Chondrocyte (in vitro differentiated cells): ENCODE data around the gene FCN1. TPM values are rescaled to one million over a fixed set of nuclear protein-coding genes. Genes with fewer than 3 reads are reported as not detected.

Source experiments
- DNase-seq: peaks from one replicate; pipeline ENCODE4 v3.0.0; 2021; ENCODE audit warnings: mixed read lengths, low spot score
- H3K27ac Mint-ChIP-seq: one replicate; pipeline ENCODE4 v1.8.0; 2021; ENCODE audit warnings: mild to moderate bottlenecking, moderate library complexity, mixed read lengths; ENCODE audit not compliant: unreplicated experiment
- H3K27me3 Mint-ChIP-seq: 2 replicates; pipeline ENCODE4 v1.8.0; 2021; ENCODE audit warnings: low read depth, mixed read lengths
- H3K36me3 Mint-ChIP-seq: 2 replicates; pipeline ENCODE4 v1.8.0; 2021; ENCODE audit warnings: low read depth, mixed read lengths
- H3K4me1 Mint-ChIP-seq: 2 replicates; pipeline ENCODE4 v1.8.0; 2021; ENCODE audit warnings: low read depth, mild to moderate bottlenecking, mixed read lengths
- H3K4me3 Mint-ChIP-seq: one replicate; pipeline ENCODE4 v1.8.0; 2021; ENCODE audit warnings: mild to moderate bottlenecking, moderate library complexity, mixed read lengths; ENCODE audit not compliant: unreplicated experiment
- H3K9me3 Mint-ChIP-seq: 2 replicates; pipeline ENCODE4 v1.8.0; 2021; ENCODE audit warnings: low read depth, mixed read lengths
- total RNA-seq: library from RNA; stranded (reverse); gene quantifications from 3 replicates; pipeline ENCODE4 v1.2.1, GENCODE V29; 2021
- TF ChIP-seq, protein P1 (sequence below): fragments of 200-600 bp; sonication (generic); IDR thresholded peaks from 2 replicates; pipeline ENCODE4 v1.5.0; 2021; ENCODE audit warnings: antibody characterized with exemption, mild to moderate bottlenecking, moderate library complexity

The FCN1 gene
- total RNA-seq, 1 donor from 2014 or later = not detected

DNA sequence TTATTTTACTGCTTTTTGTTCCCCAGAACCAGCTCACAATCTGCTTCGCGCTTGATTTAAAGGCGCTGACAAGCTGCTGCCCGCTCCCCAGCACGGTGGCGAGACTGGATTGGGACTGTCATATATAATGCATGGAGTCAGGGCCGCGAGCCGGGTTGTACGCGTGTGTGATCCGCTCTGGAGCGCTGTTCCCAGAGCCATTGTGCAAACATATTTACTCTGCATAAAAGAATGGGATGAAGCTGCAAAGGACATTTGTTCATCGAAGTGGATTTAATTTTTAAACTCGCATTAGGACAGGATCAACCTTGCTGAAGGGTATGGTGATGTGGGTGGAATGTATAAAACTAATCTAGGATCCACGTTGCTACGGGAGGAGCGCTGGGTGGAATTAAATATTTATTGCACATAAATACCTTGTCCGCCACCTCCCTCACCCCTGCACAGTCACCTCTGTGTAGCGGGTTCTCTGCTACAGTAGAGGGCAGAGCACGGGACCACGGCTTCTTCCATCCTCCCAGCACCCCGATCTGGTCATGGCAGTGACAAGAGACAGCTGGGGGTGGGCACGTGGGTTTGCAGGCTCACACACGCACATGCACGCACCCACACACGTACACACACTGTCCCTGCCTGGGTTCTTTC is 18.1 kb upstream of the FCN1 start:
- Mint-ChIP-seq H3K27me3 (peaks cover 51% of the 10 kb centered on the region), H3K4me1 (no peaks in the 10 kb centered on the region)
- TF ChIP-seq, protein P1, sequence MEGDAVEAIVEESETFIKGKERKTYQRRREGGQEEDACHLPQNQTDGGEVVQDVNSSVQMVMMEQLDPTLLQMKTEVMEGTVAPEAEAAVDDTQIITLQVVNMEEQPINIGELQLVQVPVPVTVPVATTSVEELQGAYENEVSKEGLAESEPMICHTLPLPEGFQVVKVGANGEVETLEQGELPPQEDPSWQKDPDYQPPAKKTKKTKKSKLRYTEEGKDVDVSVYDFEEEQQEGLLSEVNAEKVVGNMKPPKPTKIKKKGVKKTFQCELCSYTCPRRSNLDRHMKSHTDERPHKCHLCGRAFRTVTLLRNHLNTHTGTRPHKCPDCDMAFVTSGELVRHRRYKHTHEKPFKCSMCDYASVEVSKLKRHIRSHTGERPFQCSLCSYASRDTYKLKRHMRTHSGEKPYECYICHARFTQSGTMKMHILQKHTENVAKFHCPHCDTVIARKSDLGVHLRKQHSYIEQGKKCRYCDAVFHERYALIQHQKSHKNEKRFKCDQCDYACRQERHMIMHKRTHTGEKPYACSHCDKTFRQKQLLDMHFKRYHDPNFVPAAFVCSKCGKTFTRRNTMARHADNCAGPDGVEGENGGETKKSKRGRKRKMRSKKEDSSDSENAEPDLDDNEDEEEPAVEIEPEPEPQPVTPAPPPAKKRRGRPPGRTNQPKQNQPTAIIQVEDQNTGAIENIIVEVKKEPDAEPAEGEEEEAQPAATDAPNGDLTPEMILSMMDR = no peak

DNA sequence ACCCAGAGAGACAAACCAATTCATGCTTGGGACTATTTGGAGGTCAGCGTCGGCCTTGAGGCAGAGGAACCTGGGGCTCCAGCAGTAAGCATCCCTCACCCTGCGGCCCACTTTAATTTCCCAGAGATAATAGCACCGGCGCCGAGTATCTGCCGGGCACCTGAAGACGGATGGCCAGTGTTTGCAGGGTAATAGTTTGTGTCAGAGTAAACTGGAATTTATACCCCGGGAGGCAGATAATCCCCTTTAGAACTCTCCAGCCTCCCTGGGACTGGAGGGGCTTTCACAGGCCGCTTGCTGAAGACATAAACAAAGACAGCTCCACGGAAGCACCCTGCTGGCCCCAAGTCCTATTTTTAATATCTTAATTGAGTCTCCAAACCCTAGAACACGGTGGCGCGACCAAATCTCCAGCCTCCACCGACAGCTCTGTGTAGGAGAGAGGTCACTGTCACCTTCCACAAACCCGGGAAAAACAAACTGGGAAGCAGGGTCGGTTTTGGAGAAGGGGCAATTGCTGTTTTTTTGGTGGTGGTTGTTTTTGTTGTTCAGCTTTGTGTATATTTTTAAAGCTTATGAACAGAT is 17.4 kb upstream of the FCN1 start:
- Mint-ChIP-seq H3K36me3 (no peaks in the 10 kb centered on the region), H3K27me3 (peaks cover 50% of the 10 kb centered on the region), H3K9me3 (no peaks in the 10 kb centered on the region), H3K4me3 (no peak overlapping the region), H3K4me1 (no peaks in the 10 kb centered on the region), H3K27ac (no peak overlapping the region)
- DNase-seq = peak; percentile 34
- TF ChIP-seq, protein P1 = no peak

More for the DNA sequence above, 18.1 kb upstream of the FCN1 start:
- H3K36me3 Mint-ChIP-seq = no peaks in the 10 kb centered on the region
- H3K4me3 Mint-ChIP-seq = no peak overlapping the region
- peak; percentile 68 for DNase-seq
- H3K9me3 Mint-ChIP-seq = no peaks in the 10 kb centered on the region
- no peak overlapping the region for H3K27ac Mint-ChIP-seq

DNA sequence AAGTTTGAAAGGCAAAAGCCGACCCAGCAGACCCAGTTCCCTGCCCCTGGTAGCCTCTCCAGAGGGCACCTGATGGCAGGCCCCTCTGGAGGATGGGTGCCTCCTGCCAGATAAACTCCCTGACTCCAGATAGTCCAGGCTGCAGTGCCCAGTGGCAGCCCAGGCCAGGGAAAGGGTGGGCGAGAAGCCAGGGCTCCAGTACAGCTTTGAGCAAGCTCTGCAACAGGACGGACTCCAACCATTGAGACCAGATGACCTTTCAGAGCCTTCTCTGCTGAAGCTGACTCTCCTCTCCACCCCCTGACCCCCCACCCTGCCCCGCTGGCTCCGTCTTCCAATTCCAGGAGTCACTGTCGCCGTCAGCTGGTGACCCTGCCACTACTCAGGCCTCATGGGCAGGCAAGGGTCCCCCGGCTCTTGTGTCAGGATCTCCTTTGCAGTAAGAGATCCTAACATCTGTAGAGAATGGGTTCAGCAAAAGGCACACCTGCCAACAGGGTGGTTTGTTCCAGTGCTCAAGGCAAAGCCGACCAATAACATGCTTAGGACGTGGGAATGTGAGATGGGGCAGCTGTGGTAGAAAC is 15.5 kb upstream of the FCN1 start:
- H3K4me1 Mint-ChIP-seq = no peaks in the 10 kb centered on the region
- peak; percentile 68 for DNase-seq
- peaks cover 49% of the 10 kb centered on the region for H3K27me3 Mint-ChIP-seq
- H3K36me3 Mint-ChIP-seq = no peaks in the 10 kb centered on the region
- TF ChIP-seq, protein P1 = no peak
- H3K4me3 Mint-ChIP-seq = no peak overlapping the region
- H3K9me3 Mint-ChIP-seq = no peaks in the 10 kb centered on the region
- no peak overlapping the region for H3K27ac Mint-ChIP-seq

DNA sequence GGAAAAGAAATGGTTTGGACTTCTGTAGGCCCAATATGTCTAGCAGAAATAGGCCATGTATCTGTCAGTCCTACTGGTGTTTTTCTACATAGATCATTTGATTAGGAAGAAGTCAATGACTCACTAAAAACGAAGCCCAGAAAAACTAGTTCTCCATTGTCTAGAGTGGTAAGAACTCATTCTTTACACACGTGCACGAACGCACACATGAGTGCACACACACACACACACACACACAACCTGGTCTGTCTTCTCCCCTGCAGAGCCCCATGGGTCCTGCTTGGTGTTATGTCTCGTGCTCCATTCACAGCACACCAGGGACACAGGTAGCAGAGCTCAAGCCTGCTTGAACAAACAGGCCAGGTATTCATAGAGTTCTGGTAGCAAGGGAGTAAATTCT is 14.9 kb upstream of the FCN1 start:
- H3K27me3 Mint-ChIP-seq = peaks cover 53% of the 10 kb centered on the region
- no peaks in the 10 kb centered on the region for H3K36me3 Mint-ChIP-seq
- no peaks in the 10 kb centered on the region for H3K4me1 Mint-ChIP-seq
- no peaks in the 10 kb centered on the region for H3K9me3 Mint-ChIP-seq
- no peak for DNase-seq
- no peak overlapping the region for H3K4me3 Mint-ChIP-seq
- TF ChIP-seq, protein P1 = no peak
- no peak overlapping the region for H3K27ac Mint-ChIP-seq

DNA sequence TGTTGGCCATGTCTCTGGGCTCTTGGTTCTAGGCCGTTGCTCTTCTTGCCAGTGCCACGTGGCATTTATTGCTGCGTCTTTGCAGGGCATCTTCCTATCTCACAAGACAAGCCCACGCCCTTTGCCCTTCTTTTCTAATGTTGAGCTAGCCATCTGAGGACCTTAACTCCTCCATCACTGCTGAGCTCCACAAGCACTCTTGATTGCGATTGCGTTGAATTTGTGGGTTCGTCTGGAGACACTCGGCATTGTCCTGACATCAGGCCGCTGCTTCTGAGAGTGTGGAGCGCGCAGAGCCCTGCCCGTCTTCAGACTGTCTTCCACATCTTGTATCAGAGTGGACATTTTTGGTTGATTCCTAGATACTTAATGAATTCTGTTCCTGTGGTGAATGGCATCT is 14.5 kb upstream of the FCN1 start:
- no peaks in the 10 kb centered on the region for H3K36me3 Mint-ChIP-seq
- DNase-seq = no peak
- H3K27ac Mint-ChIP-seq = no peak overlapping the region
- H3K4me3 Mint-ChIP-seq = no peak overlapping the region
- no peaks in the 10 kb centered on the region for H3K9me3 Mint-ChIP-seq
- no peaks in the 10 kb centered on the region for H3K4me1 Mint-ChIP-seq
- peaks cover 48% of the 10 kb centered on the region for H3K27me3 Mint-ChIP-seq
- TF ChIP-seq, protein P1 = no peak
